Breast epithelium (tissue), 3 donors: ENCODE results near the gene TIFAB.

Experiments
- POLR2A ChIP-seq: fragments of 450-650 bp; IDR thresholded peaks from one replicate; pipeline ENCODE4 v1.6.1; 2016; ENCODE audit warnings: antibody characterized with exemption, mild to moderate bottlenecking, moderate library complexity
- POLR2AphosphoS5 ChIP-seq, 3 donors: sonication (generic); formaldehyde crosslinking; IDR thresholded peaks; one replicate each; pipeline ENCODE4 v1.6.1; 2017; ENCODE audit warnings: antibody characterized with exemption in 3 of 3
- TF ChIP-seq, protein P1 (sequence below), 3 donors: fragments of 450-650 bp; IDR thresholded peaks; one replicate each; pipeline ENCODE4 v1.5.1; 2016 to 2017; ENCODE audit warnings: antibody characterized with exemption in 3 of 3, mild to moderate bottlenecking in 3 of 3, moderate library complexity in 3 of 3

DNA sequence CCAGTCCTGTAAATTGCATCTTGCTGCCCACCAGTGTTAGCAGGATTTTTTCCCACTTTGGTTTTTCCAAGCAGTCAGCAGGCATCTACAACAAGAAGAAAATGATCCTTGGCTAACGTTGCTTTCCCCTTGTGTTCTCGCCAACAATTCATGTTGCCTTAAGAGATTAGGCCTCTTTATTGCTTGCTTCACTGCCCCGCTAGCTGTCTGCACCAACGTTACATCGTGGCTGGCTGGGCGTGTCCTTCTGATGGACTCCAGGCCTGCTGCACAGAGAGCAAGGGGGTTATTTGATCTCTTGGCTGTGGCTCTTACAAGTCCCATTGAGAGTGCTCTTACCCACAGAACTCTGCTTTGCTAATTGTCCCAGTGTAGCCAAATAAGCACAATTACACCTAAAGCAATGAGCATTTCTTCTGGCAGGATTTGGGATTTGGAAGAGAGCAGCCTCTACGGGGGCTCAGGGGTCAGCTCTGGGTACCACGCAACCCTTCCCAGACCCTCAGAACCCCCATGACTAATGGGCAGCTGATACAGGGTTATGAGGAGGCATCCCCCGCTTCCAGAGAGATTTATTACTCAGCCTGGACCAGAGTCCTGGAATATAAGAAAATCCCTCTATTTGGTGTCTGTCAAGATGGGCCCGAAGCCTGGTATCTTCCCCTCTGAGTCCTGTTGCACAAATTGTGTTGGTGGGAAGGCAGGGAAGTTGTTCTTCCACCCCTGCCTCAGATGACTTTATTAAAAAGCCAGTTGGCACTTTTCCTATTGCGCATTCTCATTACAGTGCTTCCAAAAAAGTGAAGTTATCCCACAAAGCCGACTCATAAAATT lies 22.6 kb downstream of the TIFAB start:
- TF ChIP-seq POLR2A (no peak), POLR2AphosphoS5 (IDR thresholded peaks at IDR 0.05) (no peak)
- TF ChIP-seq, protein P1, sequence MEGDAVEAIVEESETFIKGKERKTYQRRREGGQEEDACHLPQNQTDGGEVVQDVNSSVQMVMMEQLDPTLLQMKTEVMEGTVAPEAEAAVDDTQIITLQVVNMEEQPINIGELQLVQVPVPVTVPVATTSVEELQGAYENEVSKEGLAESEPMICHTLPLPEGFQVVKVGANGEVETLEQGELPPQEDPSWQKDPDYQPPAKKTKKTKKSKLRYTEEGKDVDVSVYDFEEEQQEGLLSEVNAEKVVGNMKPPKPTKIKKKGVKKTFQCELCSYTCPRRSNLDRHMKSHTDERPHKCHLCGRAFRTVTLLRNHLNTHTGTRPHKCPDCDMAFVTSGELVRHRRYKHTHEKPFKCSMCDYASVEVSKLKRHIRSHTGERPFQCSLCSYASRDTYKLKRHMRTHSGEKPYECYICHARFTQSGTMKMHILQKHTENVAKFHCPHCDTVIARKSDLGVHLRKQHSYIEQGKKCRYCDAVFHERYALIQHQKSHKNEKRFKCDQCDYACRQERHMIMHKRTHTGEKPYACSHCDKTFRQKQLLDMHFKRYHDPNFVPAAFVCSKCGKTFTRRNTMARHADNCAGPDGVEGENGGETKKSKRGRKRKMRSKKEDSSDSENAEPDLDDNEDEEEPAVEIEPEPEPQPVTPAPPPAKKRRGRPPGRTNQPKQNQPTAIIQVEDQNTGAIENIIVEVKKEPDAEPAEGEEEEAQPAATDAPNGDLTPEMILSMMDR (IDR thresholded peaks at IDR 0.05): no peak
